ENCODE results near the gene BCAS3.

DNA sequence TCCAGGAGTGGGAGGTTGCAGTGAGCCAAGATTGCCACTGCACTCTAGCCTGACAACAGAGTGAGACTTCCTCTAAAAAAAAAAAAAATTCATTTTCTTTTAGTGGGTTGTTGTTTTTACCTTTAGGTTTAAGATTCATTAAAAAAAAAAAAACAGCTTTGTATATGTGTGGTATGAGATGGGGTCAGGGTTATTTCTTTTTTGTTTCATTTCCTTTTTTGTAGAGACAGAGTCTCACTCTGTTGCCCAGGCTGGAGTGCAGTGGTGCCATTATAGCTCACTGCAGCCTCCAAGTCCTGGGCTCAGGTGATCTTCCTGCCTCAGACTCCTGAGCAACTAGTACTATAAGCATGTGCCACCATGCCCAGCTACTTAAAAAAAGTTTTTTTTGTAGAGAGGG, 47.0 kb downstream of the BCAS3 start:
- no peak for TF ChIP-seq EZH2phosphoT487 (IDR thresholded peaks at IDR 0.05; ENCODE audit: insufficient read depth, low read depth)
- no peak for TF ChIP-seq EZH2 (IDR thresholded peaks at IDR 0.05; ENCODE audit: insufficient read depth, poor library complexity, severe bottlenecking)
